ENCODE results near the gene HUNK. TPM values are rescaled to one million over a fixed set of nuclear protein-coding genes. Genes with fewer than 3 reads are reported as not detected.

The HUNK gene
- total RNA-seq, 1 experiment from 2014 or later = 7.0 TPM

DNA sequence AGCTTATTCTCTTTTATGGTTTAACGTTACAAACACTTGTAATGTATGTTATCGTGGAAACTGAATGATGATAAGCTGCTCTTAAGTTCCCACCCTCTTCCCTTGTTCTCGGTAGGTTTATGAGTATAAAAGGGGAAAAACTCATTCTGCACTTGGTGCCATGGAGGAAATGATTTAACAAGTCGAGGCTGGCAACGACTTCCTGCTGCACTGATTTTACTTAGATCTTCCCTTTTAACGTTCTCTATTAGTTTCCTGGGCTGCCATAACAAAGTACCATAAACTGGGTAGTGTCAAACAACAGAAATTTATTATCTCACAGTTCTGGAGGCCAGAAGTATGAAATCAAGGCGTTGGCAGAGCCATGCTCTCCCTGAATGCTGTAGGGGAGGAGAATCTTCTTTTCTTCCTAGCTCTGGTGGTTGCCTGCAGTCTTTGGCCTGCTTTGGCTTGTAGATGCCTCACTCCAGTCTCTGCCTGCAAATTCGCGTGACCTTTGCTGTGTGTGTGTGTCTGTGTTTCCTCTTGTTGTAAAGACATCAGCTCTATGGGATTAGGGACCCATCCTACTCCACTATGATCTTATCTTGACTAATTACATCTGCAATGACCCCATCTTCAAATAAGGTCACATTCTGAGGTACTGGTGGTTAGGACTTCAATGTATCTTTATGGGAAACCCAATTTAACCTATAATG is 26.3 kb downstream of the HUNK start (continued):
- TF ChIP-seq, protein P1, sequence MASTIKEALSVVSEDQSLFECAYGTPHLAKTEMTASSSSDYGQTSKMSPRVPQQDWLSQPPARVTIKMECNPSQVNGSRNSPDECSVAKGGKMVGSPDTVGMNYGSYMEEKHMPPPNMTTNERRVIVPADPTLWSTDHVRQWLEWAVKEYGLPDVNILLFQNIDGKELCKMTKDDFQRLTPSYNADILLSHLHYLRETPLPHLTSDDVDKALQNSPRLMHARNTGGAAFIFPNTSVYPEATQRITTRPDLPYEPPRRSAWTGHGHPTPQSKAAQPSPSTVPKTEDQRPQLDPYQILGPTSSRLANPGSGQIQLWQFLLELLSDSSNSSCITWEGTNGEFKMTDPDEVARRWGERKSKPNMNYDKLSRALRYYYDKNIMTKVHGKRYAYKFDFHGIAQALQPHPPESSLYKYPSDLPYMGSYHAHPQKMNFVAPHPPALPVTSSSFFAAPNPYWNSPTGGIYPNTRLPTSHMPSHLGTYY (CRISPR knock-in tag; IDR thresholded peaks at IDR 0.05) = no peak

DNA sequence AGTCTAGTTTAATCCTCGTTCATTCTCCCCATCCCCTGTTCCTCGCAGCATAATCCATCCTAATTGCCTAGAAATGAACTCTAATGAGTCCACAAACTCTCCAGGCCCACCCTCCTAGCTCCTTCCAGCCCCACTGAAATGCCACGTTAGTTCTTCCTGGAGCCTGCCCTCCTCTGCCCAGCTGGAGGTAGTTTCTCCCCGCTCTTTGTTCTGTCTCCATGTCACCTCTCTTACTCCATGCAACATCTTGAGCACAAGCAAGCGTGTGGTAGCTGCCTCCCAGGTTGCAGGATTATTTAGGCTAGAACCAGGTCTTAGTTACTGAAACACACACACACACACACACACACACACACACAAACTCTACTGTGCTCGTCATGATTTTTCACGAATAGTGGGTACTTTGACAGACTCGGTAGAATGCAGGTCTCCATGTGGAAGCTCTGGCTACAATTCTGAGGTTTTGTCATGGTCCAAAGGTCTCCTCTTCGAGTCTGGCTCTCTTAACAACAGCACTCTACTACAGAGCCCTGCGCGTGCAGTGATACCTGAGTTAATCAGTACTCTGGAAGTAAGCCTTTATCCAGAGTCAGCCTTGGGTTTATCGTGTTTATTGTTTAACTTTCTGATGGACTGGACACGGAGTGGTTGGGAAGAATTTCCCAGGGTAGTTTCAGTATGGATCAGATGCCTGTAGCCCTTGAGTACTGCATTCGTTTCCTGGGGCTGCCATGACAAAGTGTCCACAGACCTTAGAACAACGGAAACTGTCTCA is 27.5 kb downstream of the HUNK start:
- Mint-ChIP-seq H3K27ac (peak overlapping the region; percentile 17), H3K9me3 (no peaks in the 10 kb centered on the region), H3K4me3 (no peak overlapping the region)
- TF ChIP-seq MXD4 (CRISPR knock-in tag; IDR thresholded peaks at IDR 0.05; ENCODE audit: borderline replicate concordance) (no peak), ETV6 (CRISPR knock-in tag; IDR thresholded peaks at IDR 0.05) (no peak), ZNF138 (CRISPR knock-in tag; conservative IDR thresholded peaks at IDR 0.05) (no peak), HMGA2 (CRISPR knock-in tag; IDR thresholded peaks at IDR 0.05) (no peak), RORB (CRISPR knock-in tag; IDR thresholded peaks at IDR 0.05) (no peak), SMAD3 (CRISPR knock-in tag; IDR thresholded peaks at IDR 0.05; ENCODE audit: borderline replicate concordance) (no peak), NFE2L1 (CRISPR knock-in tag; IDR thresholded peaks at IDR 0.05) (no peak), FOXP1 (CRISPR knock-in tag; IDR thresholded peaks at IDR 0.05; ENCODE audit: borderline replicate concordance) (no peak), ZNF416 (CRISPR knock-in tag; IDR thresholded peaks at IDR 0.05) (no peak), SOX15 (CRISPR knock-in tag; IDR thresholded peaks at IDR 0.05) (no peak)
- TF ChIP-seq, protein P2, sequence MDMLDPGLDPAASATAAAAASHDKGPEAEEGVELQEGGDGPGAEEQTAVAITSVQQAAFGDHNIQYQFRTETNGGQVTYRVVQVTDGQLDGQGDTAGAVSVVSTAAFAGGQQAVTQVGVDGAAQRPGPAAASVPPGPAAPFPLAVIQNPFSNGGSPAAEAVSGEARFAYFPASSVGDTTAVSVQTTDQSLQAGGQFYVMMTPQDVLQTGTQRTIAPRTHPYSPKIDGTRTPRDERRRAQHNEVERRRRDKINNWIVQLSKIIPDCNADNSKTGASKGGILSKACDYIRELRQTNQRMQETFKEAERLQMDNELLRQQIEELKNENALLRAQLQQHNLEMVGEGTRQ (CRISPR knock-in tag; IDR thresholded peaks at IDR 0.05) = no peak
- TF ChIP-seq, protein P3, sequence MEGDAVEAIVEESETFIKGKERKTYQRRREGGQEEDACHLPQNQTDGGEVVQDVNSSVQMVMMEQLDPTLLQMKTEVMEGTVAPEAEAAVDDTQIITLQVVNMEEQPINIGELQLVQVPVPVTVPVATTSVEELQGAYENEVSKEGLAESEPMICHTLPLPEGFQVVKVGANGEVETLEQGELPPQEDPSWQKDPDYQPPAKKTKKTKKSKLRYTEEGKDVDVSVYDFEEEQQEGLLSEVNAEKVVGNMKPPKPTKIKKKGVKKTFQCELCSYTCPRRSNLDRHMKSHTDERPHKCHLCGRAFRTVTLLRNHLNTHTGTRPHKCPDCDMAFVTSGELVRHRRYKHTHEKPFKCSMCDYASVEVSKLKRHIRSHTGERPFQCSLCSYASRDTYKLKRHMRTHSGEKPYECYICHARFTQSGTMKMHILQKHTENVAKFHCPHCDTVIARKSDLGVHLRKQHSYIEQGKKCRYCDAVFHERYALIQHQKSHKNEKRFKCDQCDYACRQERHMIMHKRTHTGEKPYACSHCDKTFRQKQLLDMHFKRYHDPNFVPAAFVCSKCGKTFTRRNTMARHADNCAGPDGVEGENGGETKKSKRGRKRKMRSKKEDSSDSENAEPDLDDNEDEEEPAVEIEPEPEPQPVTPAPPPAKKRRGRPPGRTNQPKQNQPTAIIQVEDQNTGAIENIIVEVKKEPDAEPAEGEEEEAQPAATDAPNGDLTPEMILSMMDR (IDR thresholded peaks at IDR 0.05) = no peak
- TF ChIP-seq, protein P4, sequence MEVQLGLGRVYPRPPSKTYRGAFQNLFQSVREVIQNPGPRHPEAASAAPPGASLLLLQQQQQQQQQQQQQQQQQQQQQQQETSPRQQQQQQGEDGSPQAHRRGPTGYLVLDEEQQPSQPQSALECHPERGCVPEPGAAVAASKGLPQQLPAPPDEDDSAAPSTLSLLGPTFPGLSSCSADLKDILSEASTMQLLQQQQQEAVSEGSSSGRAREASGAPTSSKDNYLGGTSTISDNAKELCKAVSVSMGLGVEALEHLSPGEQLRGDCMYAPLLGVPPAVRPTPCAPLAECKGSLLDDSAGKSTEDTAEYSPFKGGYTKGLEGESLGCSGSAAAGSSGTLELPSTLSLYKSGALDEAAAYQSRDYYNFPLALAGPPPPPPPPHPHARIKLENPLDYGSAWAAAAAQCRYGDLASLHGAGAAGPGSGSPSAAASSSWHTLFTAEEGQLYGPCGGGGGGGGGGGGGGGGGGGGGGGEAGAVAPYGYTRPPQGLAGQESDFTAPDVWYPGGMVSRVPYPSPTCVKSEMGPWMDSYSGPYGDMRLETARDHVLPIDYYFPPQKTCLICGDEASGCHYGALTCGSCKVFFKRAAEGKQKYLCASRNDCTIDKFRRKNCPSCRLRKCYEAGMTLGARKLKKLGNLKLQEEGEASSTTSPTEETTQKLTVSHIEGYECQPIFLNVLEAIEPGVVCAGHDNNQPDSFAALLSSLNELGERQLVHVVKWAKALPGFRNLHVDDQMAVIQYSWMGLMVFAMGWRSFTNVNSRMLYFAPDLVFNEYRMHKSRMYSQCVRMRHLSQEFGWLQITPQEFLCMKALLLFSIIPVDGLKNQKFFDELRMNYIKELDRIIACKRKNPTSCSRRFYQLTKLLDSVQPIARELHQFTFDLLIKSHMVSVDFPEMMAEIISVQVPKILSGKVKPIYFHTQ (CRISPR knock-in tag; IDR thresholded peaks at IDR 0.05) = no peak
- TF ChIP-seq, protein P5, sequence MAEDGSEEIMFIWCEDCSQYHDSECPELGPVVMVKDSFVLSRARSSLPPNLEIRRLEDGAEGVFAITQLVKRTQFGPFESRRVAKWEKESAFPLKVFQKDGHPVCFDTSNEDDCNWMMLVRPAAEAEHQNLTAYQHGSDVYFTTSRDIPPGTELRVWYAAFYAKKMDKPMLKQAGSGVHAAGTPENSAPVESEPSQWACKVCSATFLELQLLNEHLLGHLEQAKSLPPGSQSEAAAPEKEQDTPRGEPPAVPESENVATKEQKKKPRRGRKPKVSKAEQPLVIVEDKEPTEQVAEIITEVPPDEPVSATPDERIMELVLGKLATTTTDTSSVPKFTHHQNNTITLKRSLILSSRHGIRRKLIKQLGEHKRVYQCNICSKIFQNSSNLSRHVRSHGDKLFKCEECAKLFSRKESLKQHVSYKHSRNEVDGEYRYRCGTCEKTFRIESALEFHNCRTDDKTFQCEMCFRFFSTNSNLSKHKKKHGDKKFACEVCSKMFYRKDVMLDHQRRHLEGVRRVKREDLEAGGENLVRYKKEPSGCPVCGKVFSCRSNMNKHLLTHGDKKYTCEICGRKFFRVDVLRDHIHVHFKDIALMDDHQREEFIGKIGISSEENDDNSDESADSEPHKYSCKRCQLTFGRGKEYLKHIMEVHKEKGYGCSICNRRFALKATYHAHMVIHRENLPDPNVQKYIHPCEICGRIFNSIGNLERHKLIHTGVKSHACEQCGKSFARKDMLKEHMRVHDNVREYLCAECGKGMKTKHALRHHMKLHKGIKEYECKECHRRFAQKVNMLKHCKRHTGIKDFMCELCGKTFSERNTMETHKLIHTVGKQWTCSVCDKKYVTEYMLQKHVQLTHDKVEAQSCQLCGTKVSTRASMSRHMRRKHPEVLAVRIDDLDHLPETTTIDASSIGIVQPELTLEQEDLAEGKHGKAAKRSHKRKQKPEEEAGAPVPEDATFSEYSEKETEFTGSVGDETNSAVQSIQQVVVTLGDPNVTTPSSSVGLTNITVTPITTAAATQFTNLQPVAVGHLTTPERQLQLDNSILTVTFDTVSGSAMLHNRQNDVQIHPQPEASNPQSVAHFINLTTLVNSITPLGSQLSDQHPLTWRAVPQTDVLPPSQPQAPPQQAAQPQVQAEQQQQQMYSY (CRISPR knock-in tag; IDR thresholded peaks at IDR 0.05) = no peak
- TF ChIP-seq, protein P6, sequence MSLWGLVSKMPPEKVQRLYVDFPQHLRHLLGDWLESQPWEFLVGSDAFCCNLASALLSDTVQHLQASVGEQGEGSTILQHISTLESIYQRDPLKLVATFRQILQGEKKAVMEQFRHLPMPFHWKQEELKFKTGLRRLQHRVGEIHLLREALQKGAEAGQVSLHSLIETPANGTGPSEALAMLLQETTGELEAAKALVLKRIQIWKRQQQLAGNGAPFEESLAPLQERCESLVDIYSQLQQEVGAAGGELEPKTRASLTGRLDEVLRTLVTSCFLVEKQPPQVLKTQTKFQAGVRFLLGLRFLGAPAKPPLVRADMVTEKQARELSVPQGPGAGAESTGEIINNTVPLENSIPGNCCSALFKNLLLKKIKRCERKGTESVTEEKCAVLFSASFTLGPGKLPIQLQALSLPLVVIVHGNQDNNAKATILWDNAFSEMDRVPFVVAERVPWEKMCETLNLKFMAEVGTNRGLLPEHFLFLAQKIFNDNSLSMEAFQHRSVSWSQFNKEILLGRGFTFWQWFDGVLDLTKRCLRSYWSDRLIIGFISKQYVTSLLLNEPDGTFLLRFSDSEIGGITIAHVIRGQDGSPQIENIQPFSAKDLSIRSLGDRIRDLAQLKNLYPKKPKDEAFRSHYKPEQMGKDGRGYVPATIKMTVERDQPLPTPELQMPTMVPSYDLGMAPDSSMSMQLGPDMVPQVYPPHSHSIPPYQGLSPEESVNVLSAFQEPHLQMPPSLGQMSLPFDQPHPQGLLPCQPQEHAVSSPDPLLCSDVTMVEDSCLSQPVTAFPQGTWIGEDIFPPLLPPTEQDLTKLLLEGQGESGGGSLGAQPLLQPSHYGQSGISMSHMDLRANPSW (CRISPR knock-in tag; conservative IDR thresholded peaks at IDR 0.05; ENCODE audit: low read depth) = no peak
- TF ChIP-seq, protein P7, sequence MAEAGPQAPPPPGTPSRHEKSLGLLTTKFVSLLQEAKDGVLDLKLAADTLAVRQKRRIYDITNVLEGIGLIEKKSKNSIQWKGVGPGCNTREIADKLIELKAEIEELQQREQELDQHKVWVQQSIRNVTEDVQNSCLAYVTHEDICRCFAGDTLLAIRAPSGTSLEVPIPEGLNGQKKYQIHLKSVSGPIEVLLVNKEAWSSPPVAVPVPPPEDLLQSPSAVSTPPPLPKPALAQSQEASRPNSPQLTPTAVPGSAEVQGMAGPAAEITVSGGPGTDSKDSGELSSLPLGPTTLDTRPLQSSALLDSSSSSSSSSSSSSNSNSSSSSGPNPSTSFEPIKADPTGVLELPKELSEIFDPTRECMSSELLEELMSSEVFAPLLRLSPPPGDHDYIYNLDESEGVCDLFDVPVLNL (CRISPR knock-in tag; IDR thresholded peaks at IDR 0.05; ENCODE audit: borderline replicate concordance, low read depth) = no peak
- TF ChIP-seq, protein P8, sequence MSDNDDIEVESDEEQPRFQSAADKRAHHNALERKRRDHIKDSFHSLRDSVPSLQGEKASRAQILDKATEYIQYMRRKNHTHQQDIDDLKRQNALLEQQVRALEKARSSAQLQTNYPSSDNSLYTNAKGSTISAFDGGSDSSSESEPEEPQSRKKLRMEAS (CRISPR knock-in tag; IDR thresholded peaks at IDR 0.05) = no peak

More for the DNA sequence above, 27.5 kb downstream of the HUNK start:
- H3K4me1 Mint-ChIP-seq = peaks cover 20% of the 10 kb centered on the region
- no peak for DNase-seq (ENCODE audit: low spot score)
- no peaks in the 10 kb centered on the region for H3K27me3 Mint-ChIP-seq (ENCODE audit: low read depth)
- no peak for ATAC-seq
- no peaks in the 10 kb centered on the region for H3K36me3 Mint-ChIP-seq
- CTCF ChIA-PET = interaction anchor here (0.9 to 2.1 kb wide), 2 partner anchors 26 to 33 kb away, joined by 3 to 5 read pairs; no protein-coding TSS in a partner anchor
- POLR2A ChIA-PET = no interaction called here
